GM12878 (cell line): ENCODE measurements around the gene CFAP45. TPM values are rescaled to one million over a fixed set of nuclear protein-coding genes. Genes with fewer than 3 reads are reported as not detected.

ENCODE experiments used
- ATAC-seq: fragments of 200-7000 bp; cut with Tn5 transposase; 3 replicates; pipeline ENCODE4 v1.9.1; 2020; ENCODE audit warnings: mild to moderate bottlenecking, moderate library complexity
- BruUV-seq: library from RNA; stranded (reverse); fragments of 400-500 nt; replicated peaks from 2 replicates; lab custom pipeline; 2021; lab: Mats Ljungman, UMichigan
- CTCF ChIA-PET: fragments of 300-600 bp; sonication (Branson Sonifier 250); formaldehyde crosslinking; extraction: SDS; loops from one replicate; lab custom pipeline; 2021; ENCODE audit warnings: inconsistent platforms; lab: Yijun Ruan, JAX
- POLR2A ChIA-PET: fragments of 350-600 bp; formaldehyde crosslinking; extraction: SDS; loops from one replicate; lab custom pipeline; 2021; ENCODE audit warnings: inconsistent platforms; lab: Charles Lee
- RAD21 ChIA-PET: fragments of 300-600 bp; sonication (Branson Sonifier 250); formaldehyde crosslinking; loops from one replicate; lab custom pipeline; 2023; ENCODE audit warnings: antibody characterized with exemption; ENCODE audit not compliant: unreplicated experiment; lab: Charles Lee
- SMC1A ChIA-PET: fragments of 300-600 bp; sonication (Branson Sonifier 250); formaldehyde crosslinking; loops from one replicate; lab custom pipeline; 2023; ENCODE audit not compliant: unreplicated experiment, uncharacterized antibody; lab: Charles Lee
- DNase-seq: peaks from one replicate; pipeline ENCODE4 v3.0.0-alpha.2; 2011; ENCODE audit warnings: low read depth, low spot score
- FAIRE-seq: peaks from 3 replicates; lab custom pipeline; 2011; peaks lifted over from hg19 to GRCh38; lab: Jason Lieb, UNC
- H2AFZ ChIP-seq: 2 replicates; pipeline ENCODE4 v1.6.0; 2011; ENCODE audit warnings: low read depth, low read length, control low read depth; ENCODE audit not compliant: control insufficient read depth
- H3K27ac ChIP-seq: 2 replicates; pipeline ENCODE4 v1.5.1; 2011; ENCODE audit warnings: control low read depth; ENCODE audit not compliant: control insufficient read depth, insufficient read depth
- H3K27me3 ChIP-seq, 2 experiments: replicated peaks in 1 of 2; 2 replicates each; pipeline versions ENCODE4 v1.6.0 to v1.6.1; 2011; ENCODE audit warnings: low read length in 1 of 2; ENCODE audit not compliant: control insufficient read depth in 2 of 2, insufficient read depth in 2 of 2
- H3K36me3 ChIP-seq, 2 experiments: 2 replicates each; pipeline ENCODE4 v1.5.1; 2011; ENCODE audit warnings: low read length in 1 of 2; ENCODE audit not compliant: control insufficient read depth in 2 of 2, insufficient read depth in 2 of 2
- H3K4me1 ChIP-seq: 2 replicates; pipeline ENCODE4 v1.6.1; 2011; ENCODE audit warnings: mild to moderate bottlenecking, low read length, moderate library complexity, mixed read lengths; ENCODE audit not compliant: control insufficient read depth, insufficient read depth
- H3K4me2 ChIP-seq: 2 replicates; pipeline ENCODE4 v1.6.0; 2011; ENCODE audit warnings: control low read depth; ENCODE audit not compliant: control insufficient read depth, insufficient read depth
- H3K4me3 ChIP-seq: fragments of 200-600 bp; sonication (generic); 2 replicates; pipeline ENCODE4 v1.5.1; 2016
- H3K79me2 ChIP-seq: 2 replicates; pipeline ENCODE4 v1.6.0; 2011; ENCODE audit warnings: low read length; ENCODE audit not compliant: control insufficient read depth, insufficient read depth
- H3K9ac ChIP-seq: 2 replicates; pipeline ENCODE4 v1.8.0; 2011; ENCODE audit warnings: low read length, control low read depth, mixed read lengths; ENCODE audit not compliant: control insufficient read depth, insufficient read depth
- H3K9me3 ChIP-seq: replicated peaks from 3 replicates; pipeline ENCODE4 v1.5.1; 2011; ENCODE audit warnings: mild to moderate bottlenecking, low read length; ENCODE audit not compliant: control insufficient read depth, insufficient read depth
- H4K20me1 ChIP-seq: 2 replicates; pipeline ENCODE4 v1.6.0; 2011; ENCODE audit not compliant: control insufficient read depth, insufficient read depth
- BACH1 ChIP-seq: fragments of 450-650 bp; IDR thresholded peaks from 2 replicates; pipeline ENCODE4 v1.6.1; 2017; ENCODE audit warnings: mild to moderate bottlenecking, borderline replicate concordance
- BHLHE40 ChIP-seq, 2 experiments: fragments of 450-650 bp in 1 of 2; IDR thresholded peaks; 2 replicates each; pipeline ENCODE4 v1.6.1; 2011 to 2017; ENCODE audit warnings: low read depth in 2 of 2, borderline replicate concordance in 1 of 2, improper control_type of control experiment in 1 of 2, low read length in 1 of 2, mild to moderate bottlenecking in 1 of 2
- CHD1 ChIP-seq: IDR thresholded peaks from 2 replicates; pipeline ENCODE4 v1.6.1; 2012; ENCODE audit warnings: low read depth, low read length, improper control_type of control experiment
- FOXM1 ChIP-seq: IDR thresholded peaks from 2 replicates; pipeline ENCODE4 v1.6.1; 2012; ENCODE audit warnings: low read depth, mild to moderate bottlenecking, inconsistent platforms, low read length, moderate library complexity
- MXI1 ChIP-seq: fragments of 150-350 bp; IDR thresholded peaks from 2 replicates; pipeline ENCODE4 v1.6.1; 2011; ENCODE audit warnings: low read depth, mild to moderate bottlenecking, inconsistent platforms, low read length, improper control_type of control experiment
- NBN ChIP-seq: fragments of 450-650 bp; IDR thresholded peaks from 2 replicates; pipeline ENCODE4 v1.6.1; 2016
- NR2F1 ChIP-seq: fragments of 450-650 bp; conservative IDR thresholded peaks from 2 replicates; pipeline ENCODE4 v1.6.1; 2017; ENCODE audit warnings: mild to moderate bottlenecking
- SP1 ChIP-seq: IDR thresholded peaks from one replicate; pipeline ENCODE4 v1.6.1; 2011; ENCODE audit warnings: low read depth, low read length
- TCF3 ChIP-seq: IDR thresholded peaks from 2 replicates; pipeline ENCODE4 v1.6.1; 2012; ENCODE audit warnings: low read depth, mild to moderate bottlenecking, low read length, borderline replicate concordance; ENCODE audit not compliant: insufficient read depth
- ZNF274 ChIP-seq: IDR thresholded peaks from one replicate; pipeline ENCODE4 v1.8.0; 2011; ENCODE audit not compliant: insufficient read length, insufficient read depth
- WGBS: methylation state at CpG from one replicate; pipeline ENCODE4 v1.1.6; 2016; ENCODE audit warnings: low lambda C conversion rate; ENCODE audit not compliant: insufficient replicate concordance, insufficient coverage; ENCODE audit errors: missing lambda C conversion rate; 5-methylcytosine and 5-hydroxymethylcytosine counted together
- in situ Hi-C: fragments of 300-500 bp; cut with MboI; formaldehyde crosslinking; loops from 9 replicates; pipeline ENCODE4 v1.14.3; 2018; ENCODE audit warnings: mixed read lengths
- intact Hi-C: fragments of 100-400 bp; cut with micrococcal nuclease; formaldehyde crosslinking; loops from one replicate; pipeline ENCODE4 v1.14.2; 2022; ENCODE audit not compliant: unreplicated experiment
- polyA plus RNA-seq, 11 experiments: library from polyadenylated mRNA; depleted of rRNA in 4 of 11; unstranded in 6 of 11; stranded (reverse) in 5 of 11; fragments of >200 nt; fragmentation: Nextera tagmentation in 4 of 11; fragmentation: Illumina TruSeq in 1 of 11; extraction: Ambion mirVana in 4 of 11; extraction: Trizol in 1 of 11; gene quantifications; 1 replicate in 1 of 11; 2 replicates in 10 of 11; pipeline versions ENCODE4 v1.2.1 to v1.2.3, GENCODE V29; 2011 to 2016; ENCODE audit warnings: inconsistent platforms in 2 of 11, missing spikeins in 2 of 11, low read depth in 1 of 11
- total RNA-seq, 4 experiments: library from RNA; depleted of rRNA in 3 of 4; stranded (reverse); fragments of >200 nt in 3 of 4; fragmentation: Illumina TruSeq in 1 of 4; extraction: Trizol in 1 of 4; gene quantifications; 2 replicates each; pipeline versions ENCODE4 v1.2.1 to v1.2.3, GENCODE V29; 2013 to 2021
- TF ChIP-seq, protein P1 (sequence below): IDR thresholded peaks from 2 replicates; pipeline ENCODE4 v1.6.1; 2011; ENCODE audit warnings: low read depth, low read length, improper control_type of control experiment, borderline replicate concordance

The CFAP45 gene
- total and polyA plus RNA-seq, 10 of the 15 experiments (the other 5 are each of a cell fraction or from before 2014, with no cell fraction given): 0.43 to 0.91 (median 0.67) TPM

DNA sequence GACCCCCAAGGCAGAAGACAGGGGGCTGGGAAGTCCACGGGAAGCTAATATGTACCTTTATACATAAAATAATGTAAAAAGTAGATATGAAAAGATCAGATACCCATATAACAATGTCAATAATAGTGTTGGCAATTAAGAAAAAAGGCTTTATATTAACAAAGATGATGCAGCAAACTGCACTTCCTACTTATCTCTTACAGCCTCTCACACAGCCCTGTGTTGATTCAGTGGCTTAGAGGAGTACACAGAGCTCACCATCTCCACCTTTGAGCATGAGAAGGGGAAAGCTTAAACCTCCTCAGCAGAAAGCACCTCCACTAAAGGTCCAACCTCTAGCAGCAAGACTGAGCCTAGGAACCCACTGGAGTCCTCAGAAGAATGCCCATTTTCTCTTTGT, 30.4 kb downstream of the CFAP45 start (continued):
- TF ChIP-seq CHD1: no peak
- TF ChIP-seq NBN: no peak
- TF ChIP-seq MXI1: no peak
- TF ChIP-seq TCF3: no peak
- TF ChIP-seq NR2F1: no peak
- TF ChIP-seq BHLHE40 (IDR thresholded peaks at IDR 0.05; ENCODE audit: borderline replicate concordance in 1 of 2, low read depth in 2 of 2, low read length in 1 of 2): no peak
- TF ChIP-seq, all 136 proteins: peak for 0

DNA sequence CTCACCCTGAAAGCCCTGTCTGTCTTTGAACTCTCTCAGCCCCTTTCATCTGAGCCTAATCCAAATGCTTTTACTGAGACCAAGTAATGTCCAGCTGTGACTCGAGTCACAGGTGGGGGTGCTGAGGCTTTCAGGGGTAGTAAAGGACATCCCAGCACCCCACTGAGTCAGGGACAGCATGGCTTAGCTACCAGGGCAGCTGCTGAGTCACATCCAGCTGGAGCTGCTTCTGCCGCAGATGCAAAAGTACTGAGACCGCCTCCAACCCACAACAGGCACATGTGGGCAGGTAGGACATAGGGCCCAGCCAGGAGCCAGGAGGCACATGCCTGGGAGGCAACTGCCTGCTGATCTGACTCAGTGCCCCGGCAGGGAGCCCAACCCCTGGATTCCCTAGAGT, 30.8 kb downstream of the CFAP45 start:
- Histone ChIP-seq H3K79me2 (no peaks in the 10 kb centered on the region), H3K27me3 (no peaks in the 10 kb centered on the region; a peak in 2 of 4 replicates), H3K36me3 (no peaks in the 10 kb centered on the region), H3K4me2 (no peak overlapping the region), H2AFZ (no peak overlapping the region), H3K9ac (no peak overlapping the region), H3K27ac (no peak overlapping the region), H3K4me1 (no peaks in the 10 kb centered on the region), H3K4me3 (no peak overlapping the region), H4K20me1 (no peaks in the 10 kb centered on the region), H3K9me3 (no peaks in the 10 kb centered on the region)
- DNase-seq (no peak), FAIRE-seq (no peak), ATAC-seq (peak; percentile 27; the same call in 2 of the 3 replicates)
- POLR2A ChIA-PET: no interaction called here
- RAD21 ChIA-PET: no interaction called here
- 3% methylated on average over 4 of the region's 4 CpGs for WGBS
- no peak for TF ChIP-seq FOXM1
- no peak for TF ChIP-seq SP1
- TF ChIP-seq, protein P1, sequence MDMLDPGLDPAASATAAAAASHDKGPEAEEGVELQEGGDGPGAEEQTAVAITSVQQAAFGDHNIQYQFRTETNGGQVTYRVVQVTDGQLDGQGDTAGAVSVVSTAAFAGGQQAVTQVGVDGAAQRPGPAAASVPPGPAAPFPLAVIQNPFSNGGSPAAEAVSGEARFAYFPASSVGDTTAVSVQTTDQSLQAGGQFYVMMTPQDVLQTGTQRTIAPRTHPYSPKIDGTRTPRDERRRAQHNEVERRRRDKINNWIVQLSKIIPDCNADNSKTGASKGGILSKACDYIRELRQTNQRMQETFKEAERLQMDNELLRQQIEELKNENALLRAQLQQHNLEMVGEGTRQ: no peak
- no peak for TF ChIP-seq BACH1
- TF ChIP-seq BHLHE40 (IDR thresholded peaks at IDR 0.05; ENCODE audit: borderline replicate concordance in 1 of 2, low read depth in 2 of 2, low read length in 1 of 2): no peak
- TF ChIP-seq ZNF274: no peak
- CTCF ChIA-PET: interaction anchor here (1.5 kb wide), 1 partner anchor 24 kb away, joined by 4 read pairs; no protein-coding TSS in a partner anchor
- no TSS peak for BruUV-seq
- SMC1A ChIA-PET: interaction anchor here (0.7 kb wide), 1 partner anchor 47 kb away, joined by 3 read pairs; no protein-coding TSS in a partner anchor
- in situ Hi-C loops (no loop called here), intact Hi-C loops (no loop called here)
